Measurements from ENCODE around the gene XYLT1.

XYLT1 gene

DNA sequence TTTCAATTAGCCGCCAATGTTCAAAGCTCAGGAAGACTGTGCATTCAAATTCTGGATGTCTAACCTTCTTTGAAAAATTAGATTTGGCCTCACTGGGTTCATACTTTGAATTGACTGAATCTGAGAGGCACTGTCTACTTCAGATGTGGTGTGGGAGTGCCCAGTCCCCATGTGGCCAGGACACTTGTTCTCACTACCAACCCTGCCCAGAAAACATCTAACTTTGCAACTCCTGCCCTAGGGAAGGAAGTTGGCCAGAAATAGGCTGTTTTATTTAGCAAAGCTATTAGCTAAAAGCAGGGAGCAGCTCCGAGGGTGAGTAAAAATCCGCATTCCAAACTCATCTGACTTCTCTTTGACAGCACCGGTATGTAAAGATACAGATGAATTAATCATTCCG lies 86.3 kb downstream of the XYLT1 start:
- no peaks in the 10 kb centered on the region for H3K27me3 ChIP-seq (ENCODE audit: control insufficient read depth in 1 of 2, insufficient read depth in 2 of 2, low read length in 2 of 2)
- no peaks in the 10 kb centered on the region for H3K36me3 ChIP-seq (ENCODE audit: control insufficient read depth in 2 of 2, insufficient read depth in 2 of 2, low read length in 2 of 2)
- H3K27ac ChIP-seq (ENCODE audit: low read length): peak overlapping the region; percentile 73
- H3K4me1 ChIP-seq (ENCODE audit: control insufficient read depth, insufficient read depth, low read length): peaks cover 47% of the 10 kb centered on the region
- H3K4me3 ChIP-seq (ENCODE audit: low read length in 2 of 2): peak overlapping the region in 1 of 2 donors; percentile 22
- no peaks in the 10 kb centered on the region for H3K9me3 ChIP-seq (ENCODE audit: control insufficient read depth in 2 of 2, low read length in 2 of 2)
- H3K9ac ChIP-seq (ENCODE audit: low read length in 2 of 2): peak overlapping the region in 1 of 2 donors; percentile 13

DNA sequence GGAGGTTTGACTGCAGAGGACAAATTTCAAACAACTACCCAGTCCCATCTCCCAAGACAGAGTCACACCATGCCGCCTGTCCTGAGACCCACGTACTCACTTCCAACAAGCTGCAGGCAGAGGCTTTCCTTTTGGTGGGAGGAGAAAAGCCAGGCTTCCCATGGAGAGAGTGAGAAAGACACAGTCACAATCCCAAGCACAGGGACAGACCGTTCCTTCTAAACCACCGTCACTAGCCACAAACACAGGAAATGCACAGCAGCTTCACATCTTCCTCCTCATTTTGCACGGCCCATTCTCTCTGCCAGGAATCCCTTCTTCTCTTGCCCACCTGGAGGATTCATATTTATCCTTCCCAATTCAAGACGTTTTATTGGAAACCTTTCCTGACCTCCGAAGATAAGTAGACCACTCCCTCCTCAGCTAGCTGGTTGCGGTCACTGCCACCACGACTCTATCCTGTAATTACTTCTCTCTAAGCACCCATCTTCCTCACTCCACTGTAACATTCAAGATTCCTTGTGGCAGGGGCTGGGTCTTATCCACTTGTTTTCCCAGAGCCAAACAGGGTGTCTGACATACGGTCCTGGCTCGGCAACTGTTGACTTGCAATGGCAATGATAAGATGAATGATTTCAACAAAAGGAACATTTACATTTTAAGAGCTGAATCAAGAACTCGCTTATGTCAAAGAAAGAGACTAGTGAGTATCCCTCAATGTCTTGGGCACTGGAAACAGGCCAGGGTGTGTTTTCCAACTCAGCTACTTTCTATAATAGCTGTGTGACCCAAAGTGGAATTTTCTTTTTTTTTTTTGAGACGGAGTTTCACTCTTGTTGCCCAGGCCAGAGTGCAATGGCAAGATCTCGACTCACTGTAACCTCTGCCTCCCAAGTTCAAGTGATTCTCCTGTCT lies 87.6 kb downstream of the XYLT1 start:
- peak overlapping the region; percentile 73 for H3K27ac ChIP-seq (ENCODE audit: low read length)
- H3K9me3 ChIP-seq (ENCODE audit: control insufficient read depth in 2 of 2, low read length in 2 of 2): no peaks in the 10 kb centered on the region
- peak overlapping the region; percentile 42 to 51 for H3K9ac ChIP-seq (ENCODE audit: low read length in 2 of 2)
- peaks cover 59% of the 10 kb centered on the region for H3K4me1 ChIP-seq (ENCODE audit: control insufficient read depth, insufficient read depth, low read length)
- H3K4me3 ChIP-seq (ENCODE audit: low read length in 2 of 2): peak overlapping the region in 1 of 2 donors; percentile 40
- H3K36me3 ChIP-seq (ENCODE audit: control insufficient read depth in 2 of 2, insufficient read depth in 2 of 2, low read length in 2 of 2): no peaks in the 10 kb centered on the region
- H3K27me3 ChIP-seq (ENCODE audit: control insufficient read depth in 1 of 2, insufficient read depth in 2 of 2, low read length in 2 of 2): no peaks in the 10 kb centered on the region

DNA sequence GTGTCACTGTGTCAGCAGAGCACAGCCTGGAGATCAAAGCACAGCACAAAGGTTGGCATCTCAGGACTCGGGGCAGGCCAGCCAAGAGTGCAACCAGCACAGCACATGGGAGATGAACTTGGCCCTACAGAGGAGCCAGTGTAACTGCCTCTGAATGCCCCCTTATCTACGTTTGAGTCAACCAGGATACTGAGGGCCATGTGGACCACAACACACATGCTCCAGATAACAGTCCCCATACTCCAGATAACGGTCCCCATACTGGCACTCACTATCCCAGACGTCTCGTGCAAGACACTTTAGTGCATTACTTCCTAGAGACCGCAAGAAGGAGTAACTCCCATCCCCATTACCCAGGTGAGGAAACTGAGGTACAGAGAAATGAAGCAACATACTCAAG lies 88.2 kb downstream of the XYLT1 start:
- no peaks in the 10 kb centered on the region for H3K36me3 ChIP-seq (ENCODE audit: control insufficient read depth in 2 of 2, insufficient read depth in 2 of 2, low read length in 2 of 2)
- no peak overlapping the region for H3K4me3 ChIP-seq (ENCODE audit: low read length in 2 of 2)
- H3K9ac ChIP-seq (ENCODE audit: low read length in 2 of 2): no peak overlapping the region
- no peaks in the 10 kb centered on the region for H3K9me3 ChIP-seq (ENCODE audit: control insufficient read depth in 2 of 2, low read length in 2 of 2)
- no peaks in the 10 kb centered on the region for H3K27me3 ChIP-seq (ENCODE audit: control insufficient read depth in 1 of 2, insufficient read depth in 2 of 2, low read length in 2 of 2)
- H3K4me1 ChIP-seq (ENCODE audit: control insufficient read depth, insufficient read depth, low read length): peaks cover 66% of the 10 kb centered on the region
- H3K27ac ChIP-seq (ENCODE audit: low read length): peak overlapping the region; percentile 73

DNA sequence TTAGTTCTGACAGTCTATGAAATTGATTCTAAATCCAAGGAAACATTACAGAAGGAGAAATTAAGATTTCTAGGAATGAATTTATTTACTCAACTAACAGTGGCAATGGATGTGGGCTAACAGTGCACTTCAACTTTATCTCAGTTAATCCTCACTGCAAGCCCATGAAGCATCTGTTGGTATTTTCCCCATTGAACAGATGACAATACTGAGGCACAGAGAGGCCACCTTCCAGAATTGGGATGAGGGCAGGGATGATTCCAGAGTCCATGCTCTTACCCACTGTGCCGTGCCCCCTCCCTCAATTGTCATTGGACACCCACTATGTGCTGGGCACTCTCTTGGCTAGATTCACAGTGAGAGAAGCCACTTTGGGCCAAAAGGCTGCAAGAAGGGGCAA lies 89.0 kb downstream of the XYLT1 start:
- H3K4me1 ChIP-seq (ENCODE audit: control insufficient read depth, insufficient read depth, low read length): peaks cover 72% of the 10 kb centered on the region
- no peaks in the 10 kb centered on the region for H3K27me3 ChIP-seq (ENCODE audit: control insufficient read depth in 1 of 2, insufficient read depth in 2 of 2, low read length in 2 of 2)
- no peaks in the 10 kb centered on the region for H3K36me3 ChIP-seq (ENCODE audit: control insufficient read depth in 2 of 2, insufficient read depth in 2 of 2, low read length in 2 of 2)
- H3K4me3 ChIP-seq (ENCODE audit: low read length in 2 of 2): no peak overlapping the region
- no peaks in the 10 kb centered on the region for H3K9me3 ChIP-seq (ENCODE audit: control insufficient read depth in 2 of 2, low read length in 2 of 2)
- peak overlapping the region; percentile 73 for H3K27ac ChIP-seq (ENCODE audit: low read length)
- no peak overlapping the region for H3K9ac ChIP-seq (ENCODE audit: low read length in 2 of 2)

DNA sequence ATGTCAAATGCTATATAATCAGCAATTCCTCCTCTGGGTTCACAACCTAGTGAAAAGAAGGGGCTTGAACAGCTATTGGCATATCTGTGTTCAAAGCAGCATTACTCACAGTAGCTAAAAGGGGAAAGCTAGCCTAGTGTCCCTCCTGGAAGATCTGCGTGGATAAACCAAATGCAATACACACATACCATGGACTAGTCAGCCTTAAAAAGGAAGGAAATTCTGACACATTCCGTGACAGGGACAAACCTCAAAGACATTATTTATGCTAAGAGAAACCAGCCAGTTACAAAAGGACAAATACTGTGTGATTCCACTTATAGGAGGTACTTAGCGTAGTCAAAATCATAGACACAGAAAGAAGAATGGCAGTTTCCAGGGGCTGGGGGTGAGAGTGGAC lies 90.1 kb downstream of the XYLT1 start:
- H3K27me3 ChIP-seq (ENCODE audit: control insufficient read depth in 1 of 2, insufficient read depth in 2 of 2, low read length in 2 of 2): no peaks in the 10 kb centered on the region
- no peaks in the 10 kb centered on the region for H3K36me3 ChIP-seq (ENCODE audit: control insufficient read depth in 2 of 2, insufficient read depth in 2 of 2, low read length in 2 of 2)
- H3K9me3 ChIP-seq (ENCODE audit: control insufficient read depth in 2 of 2, low read length in 2 of 2): no peaks in the 10 kb centered on the region
- H3K9ac ChIP-seq (ENCODE audit: low read length in 2 of 2): no peak overlapping the region
- peak overlapping the region; percentile 37 for H3K27ac ChIP-seq (ENCODE audit: low read length)
- H3K4me1 ChIP-seq (ENCODE audit: control insufficient read depth, insufficient read depth, low read length): peaks cover 77% of the 10 kb centered on the region
- H3K4me3 ChIP-seq (ENCODE audit: low read length in 2 of 2): no peak overlapping the region

DNA sequence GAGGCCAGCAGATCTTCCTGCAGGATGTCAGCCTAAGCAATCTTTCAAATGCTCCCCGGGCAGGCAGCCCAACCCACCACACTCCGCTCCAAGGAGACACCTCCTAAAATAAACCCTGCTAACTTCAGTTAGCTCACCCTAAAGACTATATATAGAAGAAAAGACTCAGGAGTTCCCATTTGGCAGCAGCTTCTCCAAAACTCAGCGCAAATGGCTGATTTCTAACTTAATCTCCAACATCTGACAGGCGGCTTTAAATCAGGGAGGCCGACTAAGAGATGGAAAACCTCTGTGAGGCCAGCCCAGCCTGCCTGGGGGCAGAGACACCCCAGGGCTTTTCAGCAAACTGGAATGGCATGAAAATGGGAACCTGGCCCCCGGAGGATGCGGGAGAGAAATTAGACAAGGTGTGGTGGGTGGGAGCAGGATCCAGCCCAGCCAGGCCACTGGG lies 91.6 kb downstream of the XYLT1 start:
- Histone ChIP-seq H3K36me3 (ENCODE audit: control insufficient read depth in 2 of 2, insufficient read depth in 2 of 2, low read length in 2 of 2) (no peaks in the 10 kb centered on the region), H3K9ac (ENCODE audit: low read length in 2 of 2) (peak overlapping the region; percentile 64 to 65), H3K4me3 (ENCODE audit: low read length in 2 of 2) (peak overlapping the region; percentile 5 to 52), H3K4me1 (ENCODE audit: control insufficient read depth, insufficient read depth, low read length) (peaks cover 67% of the 10 kb centered on the region), H3K27ac (ENCODE audit: low read length) (peak overlapping the region; percentile 80), H3K27me3 (ENCODE audit: control insufficient read depth in 1 of 2, insufficient read depth in 2 of 2, low read length in 2 of 2) (no peaks in the 10 kb centered on the region), H3K9me3 (ENCODE audit: control insufficient read depth in 2 of 2, low read length in 2 of 2) (no peaks in the 10 kb centered on the region)

DNA sequence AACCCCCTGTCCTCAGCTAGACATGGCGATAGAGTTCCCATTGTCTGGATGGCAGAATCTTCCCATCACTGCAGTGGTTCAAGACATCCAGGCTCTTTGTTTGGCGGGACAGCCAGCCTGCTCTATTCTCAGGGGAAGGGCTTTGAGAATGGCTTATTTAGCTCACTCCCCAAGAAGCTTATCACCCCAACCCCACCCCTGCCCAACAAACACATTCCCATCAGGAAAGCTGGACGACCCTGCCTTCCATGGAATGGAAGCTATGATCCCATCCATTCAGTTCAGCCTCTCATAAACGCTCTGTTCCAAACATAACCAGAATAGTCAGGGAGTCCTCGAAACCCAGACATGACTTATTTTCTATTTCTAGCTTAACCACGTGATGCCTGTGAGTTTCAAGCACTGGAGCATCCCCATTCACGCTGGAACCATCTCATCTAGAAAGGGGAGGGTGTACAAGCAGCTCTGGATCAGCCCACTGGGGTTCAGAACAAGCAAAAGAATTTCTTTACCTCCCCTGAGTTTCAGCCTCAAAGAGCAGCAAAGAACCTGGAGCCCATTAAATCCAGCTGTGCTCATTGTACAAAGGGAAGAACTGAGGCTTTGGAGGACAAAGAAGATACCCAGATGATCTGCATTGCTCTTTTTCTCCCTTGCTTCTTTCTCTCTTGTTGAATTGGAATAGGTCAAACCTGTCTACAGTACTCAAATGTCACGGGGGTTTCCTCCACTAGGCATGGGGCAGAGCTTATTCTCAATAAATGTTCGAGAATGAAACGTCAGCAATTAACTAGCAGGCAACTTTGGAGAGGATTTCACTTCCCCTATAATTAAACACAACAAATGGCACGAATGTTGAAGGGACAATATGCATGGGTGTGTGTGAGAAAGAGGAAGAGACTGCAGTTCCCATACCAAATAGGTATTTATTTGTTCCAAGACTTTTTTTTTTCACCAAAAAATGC lies 93.1 kb downstream of the XYLT1 start:
- Histone ChIP-seq H3K9me3 (ENCODE audit: control insufficient read depth in 2 of 2, low read length in 2 of 2) (no peaks in the 10 kb centered on the region), H3K36me3 (ENCODE audit: control insufficient read depth in 2 of 2, insufficient read depth in 2 of 2, low read length in 2 of 2) (no peaks in the 10 kb centered on the region), H3K27ac (ENCODE audit: low read length) (peak overlapping the region; percentile 67), H3K9ac (ENCODE audit: low read length in 2 of 2) (no peak overlapping the region), H3K27me3 (ENCODE audit: control insufficient read depth in 1 of 2, insufficient read depth in 2 of 2, low read length in 2 of 2) (no peaks in the 10 kb centered on the region), H3K4me1 (ENCODE audit: control insufficient read depth, insufficient read depth, low read length) (peaks cover 54% of the 10 kb centered on the region), H3K4me3 (ENCODE audit: low read length in 2 of 2) (peak overlapping the region in 1 of 2 donors; percentile 35)

DNA sequence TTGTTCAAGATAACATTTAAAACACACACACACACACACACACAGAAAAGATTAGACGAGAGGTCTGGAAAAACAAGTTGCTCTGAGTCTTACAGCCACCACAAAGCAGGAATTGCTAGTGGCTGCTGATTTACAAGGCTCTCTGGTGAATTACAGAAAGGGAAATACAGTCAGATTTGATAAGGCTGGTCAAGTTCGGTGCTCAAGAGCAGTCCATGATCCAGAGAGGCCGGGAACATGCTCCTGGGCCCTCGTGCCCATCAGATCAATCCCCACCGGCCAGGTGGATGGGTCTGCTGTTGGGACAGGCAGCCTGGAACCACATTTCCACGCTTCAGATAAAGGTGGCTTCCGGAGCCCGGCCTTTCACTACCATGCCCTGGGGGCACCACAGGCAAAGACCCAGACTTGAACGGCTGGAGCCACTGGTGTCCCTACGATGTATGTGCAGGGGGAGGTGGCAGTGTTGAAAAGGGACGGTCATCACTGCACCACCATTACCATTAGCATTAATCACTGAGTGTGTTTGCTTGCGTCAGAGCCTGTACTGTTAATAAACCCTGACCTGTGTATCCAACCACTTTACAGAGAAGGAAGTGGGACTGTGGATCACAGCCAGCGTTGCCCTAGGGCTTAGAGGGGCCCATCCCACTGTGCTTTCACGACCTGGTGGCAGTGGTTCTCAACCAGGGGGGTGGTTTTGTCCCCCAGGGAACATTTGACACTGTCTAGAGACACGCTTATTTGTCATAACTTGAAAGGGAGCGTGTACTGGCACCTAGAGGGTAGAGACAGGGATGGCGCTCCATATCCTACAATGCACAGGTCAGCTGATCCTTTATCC lies 95.1 kb downstream of the XYLT1 start:
- Histone ChIP-seq H3K4me3 (ENCODE audit: low read length in 2 of 2) (no peak overlapping the region), H3K27ac (ENCODE audit: low read length) (no peak overlapping the region), H3K36me3 (ENCODE audit: control insufficient read depth in 2 of 2, insufficient read depth in 2 of 2, low read length in 2 of 2) (no peaks in the 10 kb centered on the region), H3K9ac (ENCODE audit: low read length in 2 of 2) (no peak overlapping the region), H3K27me3 (ENCODE audit: control insufficient read depth in 1 of 2, insufficient read depth in 2 of 2, low read length in 2 of 2) (no peaks in the 10 kb centered on the region), H3K4me1 (ENCODE audit: control insufficient read depth, insufficient read depth, low read length) (peaks cover 47% of the 10 kb centered on the region), H3K9me3 (ENCODE audit: control insufficient read depth in 2 of 2, low read length in 2 of 2) (no peaks in the 10 kb centered on the region)

DNA sequence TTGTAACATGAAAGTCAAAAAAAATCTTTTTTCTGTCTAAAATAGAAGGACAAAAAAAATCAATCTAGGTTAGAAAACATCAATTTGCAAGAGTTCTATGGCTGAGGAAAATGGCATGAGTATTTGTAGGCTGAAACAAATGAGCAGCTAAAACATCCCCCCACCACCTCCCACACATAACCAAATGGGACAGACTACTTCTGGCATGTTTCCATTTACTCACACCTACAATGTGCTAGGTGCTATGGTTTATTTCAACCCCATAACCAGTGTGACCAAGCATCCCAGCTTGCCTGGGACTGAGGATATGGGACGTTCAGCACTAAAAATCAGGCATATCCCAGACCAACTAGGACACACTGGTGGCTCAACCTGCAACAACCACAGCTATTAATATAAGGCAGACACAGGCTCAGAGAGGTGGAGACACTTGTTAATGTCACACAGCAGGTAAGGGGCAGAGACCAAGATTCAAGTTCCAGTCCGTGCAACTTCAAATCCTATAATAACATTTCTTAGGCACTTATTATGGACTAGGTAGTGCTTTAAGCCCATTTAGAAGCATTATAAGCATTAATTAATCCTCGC lies 96.0 kb downstream of the XYLT1 start:
- no peaks in the 10 kb centered on the region for H3K9me3 ChIP-seq (ENCODE audit: control insufficient read depth in 2 of 2, low read length in 2 of 2)
- no peaks in the 10 kb centered on the region for H3K36me3 ChIP-seq (ENCODE audit: control insufficient read depth in 2 of 2, insufficient read depth in 2 of 2, low read length in 2 of 2)
- peaks cover 49% of the 10 kb centered on the region for H3K4me1 ChIP-seq (ENCODE audit: control insufficient read depth, insufficient read depth, low read length)

DNA sequence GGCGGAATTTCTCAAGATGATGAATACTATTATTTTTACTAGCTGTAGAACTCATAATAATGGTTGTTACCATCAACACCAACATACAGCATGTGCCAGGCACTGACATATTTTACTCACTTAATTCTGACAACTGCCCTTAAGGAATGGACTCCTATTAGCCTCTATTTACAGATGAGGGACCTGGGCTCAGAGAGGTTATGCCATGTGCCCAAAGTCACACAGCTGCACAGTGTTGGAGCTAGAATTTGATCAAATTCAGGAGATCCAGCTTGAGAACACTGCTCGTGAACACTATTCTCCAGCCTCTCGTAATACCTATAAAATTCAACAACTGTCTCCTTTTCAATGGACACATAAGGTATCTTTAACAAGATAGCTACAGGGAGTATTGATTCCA lies 97.2 kb downstream of the XYLT1 start:
- H3K9ac ChIP-seq (ENCODE audit: low read length in 2 of 2): no peak overlapping the region
- H3K4me3 ChIP-seq (ENCODE audit: low read length in 2 of 2): no peak overlapping the region
- no peaks in the 10 kb centered on the region for H3K27me3 ChIP-seq (ENCODE audit: control insufficient read depth in 1 of 2, insufficient read depth in 2 of 2, low read length in 2 of 2)
- no peaks in the 10 kb centered on the region for H3K36me3 ChIP-seq (ENCODE audit: control insufficient read depth in 2 of 2, insufficient read depth in 2 of 2, low read length in 2 of 2)
- no peak overlapping the region for H3K27ac ChIP-seq (ENCODE audit: low read length)
- H3K9me3 ChIP-seq (ENCODE audit: control insufficient read depth in 2 of 2, low read length in 2 of 2): no peaks in the 10 kb centered on the region
- H3K4me1 ChIP-seq (ENCODE audit: control insufficient read depth, insufficient read depth, low read length): peaks cover 37% of the 10 kb centered on the region

More for the DNA sequence above, 96.0 kb downstream of the XYLT1 start:
- Histone ChIP-seq H3K27ac (ENCODE audit: low read length) (no peak overlapping the region), H3K27me3 (ENCODE audit: control insufficient read depth in 1 of 2, insufficient read depth in 2 of 2, low read length in 2 of 2) (no peaks in the 10 kb centered on the region), H3K9ac (ENCODE audit: low read length in 2 of 2) (no peak overlapping the region), H3K4me3 (ENCODE audit: low read length in 2 of 2) (no peak overlapping the region)

Data from stomach smooth muscle (tissue), 2 donors.